Measurements from ENCODE around the gene NACC2.
"Not testable (repeated sequence)": the region's sequence is repeated elsewhere in the genome, so short reads cannot be mapped to it uniquely, and the experiment has no call there.

NACC2 gene

DNA sequence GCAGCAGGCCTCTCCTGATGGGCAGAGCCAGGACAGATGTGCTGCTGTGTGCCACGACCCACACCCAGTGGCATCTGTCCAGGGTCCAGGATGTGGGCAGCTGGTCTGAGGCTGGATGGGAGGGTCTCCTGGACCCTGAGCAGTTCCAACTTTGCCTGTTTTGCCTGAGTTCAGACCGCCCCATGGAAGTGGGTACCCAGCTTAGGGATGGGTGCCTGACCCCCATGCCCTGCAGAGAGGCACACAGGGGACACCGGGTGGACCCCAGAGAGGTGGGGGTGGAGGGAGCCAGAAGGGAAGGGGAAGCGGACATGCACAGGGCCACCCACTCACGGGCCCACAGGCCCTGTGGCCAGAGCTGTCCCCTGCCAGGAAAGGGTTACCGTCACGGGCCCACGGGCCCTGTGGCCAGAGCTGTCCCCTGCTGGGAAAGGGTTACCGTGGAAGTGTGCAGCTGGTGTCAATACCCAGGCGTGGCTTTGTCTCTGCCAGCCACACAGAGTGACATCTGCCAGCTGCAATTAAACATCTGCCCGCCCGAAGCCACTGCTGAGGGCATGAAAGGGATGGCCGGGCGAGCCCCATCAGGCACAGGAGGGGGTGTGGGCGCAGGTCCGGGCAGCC is 50.0 kb downstream of the NACC2 start:
- DNase-seq (ENCODE audit: low spot score): no peak

- DNase-seq (ENCODE audit: low spot score): no peak
Measured at GRCh38 chr9:136044207-136044970, 50.7 kb downstream of the NACC2 start.

- no peak for DNase-seq (ENCODE audit: low spot score)
Measured at GRCh38 chr9:136043441-136043991, 51.6 kb downstream of the NACC2 start.

DNA sequence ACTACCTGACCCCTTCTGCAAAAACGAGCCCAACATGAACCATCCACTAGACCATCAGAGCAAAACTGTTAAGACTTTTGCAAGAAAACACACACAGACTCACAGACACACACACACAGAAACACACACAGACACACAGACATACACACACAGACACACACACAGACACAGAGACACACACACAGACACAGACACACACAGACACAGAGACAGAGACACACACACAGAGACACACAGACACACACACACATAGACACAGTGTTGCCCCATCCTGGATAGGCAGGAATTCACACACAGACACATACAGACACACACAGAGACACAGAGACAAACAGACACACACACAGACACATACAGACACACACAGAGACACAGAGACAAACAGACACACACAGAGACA is 52.5 kb downstream of the NACC2 start:
- DNase-seq (ENCODE audit: low spot score): no peak

GRCh38 chr9:136040848-136041247 is 54.2 kb downstream of the NACC2 start:
- not testable (repeated sequence) for DNase-seq (ENCODE audit: low spot score)

GRCh38 chr9:136039488-136039887 is 55.6 kb downstream of the NACC2 start:
- DNase-seq (ENCODE audit: low spot score): no peak

GRCh38 chr9:136036848-136037247 is 58.2 kb downstream of the NACC2 start:
- DNase-seq (ENCODE audit: low spot score): no peak

- DNase-seq (ENCODE audit: low spot score): no peak
Measured at GRCh38 chr9:136036050-136036449, 59.0 kb downstream of the NACC2 start.

GRCh38 chr9:136031741-136032730 is 63.1 kb downstream of the NACC2 start:
- no peak for DNase-seq (ENCODE audit: low spot score)

GRCh38 chr9:136031094-136031493 is 64.0 kb downstream of the NACC2 start:
- no peak for DNase-seq (ENCODE audit: low spot score)

DNA sequence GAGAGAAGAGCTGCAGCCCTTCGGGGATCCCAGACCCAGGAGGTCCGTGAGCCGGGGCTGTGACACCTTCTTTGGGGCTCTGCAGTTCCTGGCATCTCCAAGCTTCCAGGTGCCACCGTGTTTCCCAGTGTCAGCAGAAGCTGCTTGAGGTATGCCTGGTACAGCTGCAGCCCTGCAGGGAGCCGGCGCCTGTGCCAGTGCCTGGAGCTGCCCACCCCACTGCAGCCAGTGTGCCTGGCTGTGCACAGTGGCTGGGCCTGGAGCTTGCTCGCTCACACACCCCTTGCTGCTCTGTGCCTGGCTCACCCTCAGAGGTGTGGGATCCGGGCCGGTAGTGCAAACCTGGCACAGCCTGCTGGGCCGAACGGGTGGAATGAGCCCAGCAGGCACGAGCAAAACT is 65.5 kb downstream of the NACC2 start:
- DNase-seq (ENCODE audit: low spot score): no peak

DNA sequence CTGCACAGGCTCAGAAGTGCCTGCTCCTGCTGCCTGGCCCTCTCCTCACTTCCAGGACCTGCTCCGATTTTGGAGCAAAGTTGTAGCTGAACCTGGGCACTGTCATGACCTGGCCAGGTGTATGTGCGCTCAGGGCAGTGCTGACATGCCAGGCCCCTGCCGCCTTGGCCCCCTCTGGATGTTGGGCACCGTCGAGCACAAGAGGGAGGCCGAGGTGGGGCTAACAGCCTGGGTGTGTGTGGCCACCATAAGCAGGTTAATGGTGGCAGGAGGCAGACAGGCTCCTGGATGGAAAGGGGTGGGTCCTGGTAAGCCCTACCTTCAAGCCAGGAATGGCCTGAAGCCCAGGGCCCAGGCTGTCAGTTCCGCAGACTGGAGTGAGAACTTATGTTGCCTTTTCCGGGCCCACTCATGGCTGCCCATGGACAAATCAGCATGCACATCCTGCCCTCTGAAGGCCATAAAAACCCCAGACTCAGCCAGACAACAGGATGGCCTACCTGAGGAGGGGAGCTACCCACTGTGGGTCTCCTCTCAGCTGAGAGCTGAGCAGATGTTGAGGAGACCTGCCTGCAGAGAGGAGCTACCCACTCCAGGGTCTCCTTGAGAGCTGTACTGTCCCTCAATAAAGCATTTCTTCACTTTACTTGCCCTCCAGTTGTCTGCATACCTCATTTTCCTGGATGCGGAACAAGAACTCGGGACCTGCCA is 66.2 kb downstream of the NACC2 start:
- DNase-seq (ENCODE audit: low spot score): no peak

GRCh38 chr9:136026943-136027289 is 68.2 kb downstream of the NACC2 start:
- not testable (repeated sequence) for DNase-seq (ENCODE audit: low spot score)

DNA sequence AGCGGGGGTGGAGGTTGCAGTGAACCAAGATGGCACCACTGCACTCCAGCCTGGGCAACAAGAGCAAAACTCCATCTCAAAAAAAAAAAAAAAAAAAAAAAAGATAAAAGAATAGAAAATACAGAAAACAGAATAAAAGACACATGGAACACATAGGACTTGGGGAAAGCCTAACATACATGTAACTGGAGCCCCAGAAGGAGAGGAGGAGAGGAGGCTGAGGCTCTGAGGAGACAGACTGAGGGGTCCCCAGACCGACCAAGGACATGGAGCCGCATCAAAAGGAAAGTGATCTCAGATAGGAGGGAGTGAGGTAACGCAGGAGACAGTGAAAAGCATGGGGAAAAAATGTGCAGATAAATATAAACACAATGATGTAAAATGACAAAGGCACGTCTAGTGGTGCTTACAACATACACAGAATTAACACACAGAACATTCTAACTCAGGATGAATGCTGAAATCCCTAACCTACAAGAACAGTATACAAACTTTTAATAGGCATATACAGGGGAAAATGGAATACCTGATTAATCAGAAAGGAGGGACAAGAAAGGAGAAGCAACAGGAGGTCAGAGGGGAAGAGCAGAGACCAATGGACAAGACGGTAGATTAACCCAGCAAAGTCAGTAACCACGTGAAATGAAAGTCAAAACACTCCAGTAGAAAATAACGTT is 68.7 kb downstream of the NACC2 start:
- no peak for DNase-seq (ENCODE audit: low spot score)

GRCh38 chr9:136025481-136025880 is 69.6 kb downstream of the NACC2 start:
- no peak for DNase-seq (ENCODE audit: low spot score)

- DNase-seq (ENCODE audit: low spot score): no peak
Measured at GRCh38 chr9:136024696-136025316, 70.3 kb downstream of the NACC2 start.

GRCh38 chr9:136024286-136024685 is 70.8 kb downstream of the NACC2 start:
- no peak for DNase-seq (ENCODE audit: low spot score)

DNA sequence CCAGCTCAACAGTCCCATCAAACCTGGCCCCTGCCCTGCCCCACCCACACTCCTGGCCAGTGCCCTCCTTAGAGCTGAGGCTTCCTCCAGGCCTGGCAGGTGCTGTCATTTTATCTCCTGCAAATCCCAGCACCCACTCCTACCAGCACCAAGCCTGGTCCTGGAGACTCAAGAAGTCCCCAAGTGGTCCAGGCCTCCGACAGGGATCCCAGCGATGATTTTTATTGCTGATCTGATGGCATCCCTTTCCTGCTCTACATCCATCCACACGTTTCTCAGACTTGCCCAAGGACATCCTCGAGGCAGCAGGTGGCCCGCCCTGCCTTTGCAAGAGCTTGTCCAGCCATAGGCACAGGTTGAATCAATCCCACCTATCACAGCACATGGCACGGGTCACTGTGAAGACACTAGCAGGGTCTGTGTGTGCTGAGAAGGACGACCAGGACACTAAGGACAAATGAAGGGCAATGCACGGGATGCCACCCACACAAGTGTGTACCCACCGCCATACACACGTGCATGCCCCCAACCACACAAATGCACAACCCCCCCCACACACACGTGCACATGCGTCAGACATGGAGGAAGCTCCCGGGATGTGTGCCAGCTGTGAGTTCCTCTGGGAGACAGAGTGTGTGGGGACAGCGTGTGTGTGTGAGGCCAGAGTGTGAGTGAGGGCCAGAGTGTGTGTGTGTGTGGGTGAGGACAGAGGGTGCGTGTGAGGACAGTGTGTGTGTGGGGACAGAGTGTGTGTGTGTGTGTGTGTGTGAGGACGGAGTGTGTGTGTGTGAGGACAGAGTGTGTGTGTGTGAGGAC is 71.5 kb downstream of the NACC2 start:
- DNase-seq (ENCODE audit: low spot score): no peak

DNA sequence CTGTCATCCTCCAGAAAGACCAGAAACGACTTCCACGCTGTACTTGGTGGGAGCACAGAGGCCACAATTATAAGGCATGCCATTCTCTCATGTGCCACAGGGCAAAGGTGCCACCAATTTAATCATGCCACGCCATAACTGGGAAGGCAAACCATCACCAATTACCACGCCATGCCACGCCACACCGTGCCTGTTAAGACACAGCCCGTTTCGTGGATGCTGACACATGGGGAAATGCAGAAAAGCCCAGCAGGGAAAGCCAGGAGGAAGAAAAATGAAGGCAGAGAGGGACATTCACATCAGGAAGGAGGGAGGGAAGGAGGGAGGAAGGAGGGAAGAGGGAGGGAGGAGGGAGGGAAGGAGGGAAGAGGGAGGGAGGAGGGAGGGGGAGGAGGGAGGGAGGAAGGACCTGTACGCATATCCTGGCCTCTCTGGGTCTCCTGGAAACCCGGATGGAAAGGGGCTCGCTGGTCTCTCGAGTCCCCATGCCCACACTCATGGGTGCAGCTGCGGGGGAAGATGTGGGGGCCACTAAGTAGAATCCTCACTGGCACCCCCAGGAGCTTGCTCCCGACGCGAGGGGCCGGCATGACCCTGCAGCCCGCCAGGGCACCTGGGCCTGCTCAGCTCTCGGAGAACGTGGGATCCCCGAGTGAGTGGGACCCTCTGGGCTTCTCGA is 72.2 kb downstream of the NACC2 start:
- DNase-seq (ENCODE audit: low spot score): no peak
